GM12878 (cell line): Measurements from ENCODE around the gene MICALL1. TPM values are rescaled to one million over a fixed set of nuclear protein-coding genes. Genes with fewer than 3 reads are reported as not detected.

ENCODE experiments used
- ATAC-seq: fragments of 200-7000 bp; cut with Tn5 transposase; 3 replicates; pipeline ENCODE4 v1.9.1; 2020; ENCODE audit warnings: mild to moderate bottlenecking, moderate library complexity
- BruUV-seq: library from RNA; stranded (reverse); fragments of 400-500 nt; replicated peaks from 2 replicates; lab custom pipeline; 2021; lab: Mats Ljungman, UMichigan
- CTCF ChIA-PET: fragments of 300-600 bp; sonication (Branson Sonifier 250); formaldehyde crosslinking; extraction: SDS; loops from one replicate; lab custom pipeline; 2021; ENCODE audit warnings: inconsistent platforms; lab: Yijun Ruan, JAX
- POLR2A ChIA-PET: fragments of 350-600 bp; formaldehyde crosslinking; extraction: SDS; loops from one replicate; lab custom pipeline; 2021; ENCODE audit warnings: inconsistent platforms; lab: Charles Lee
- RAD21 ChIA-PET: fragments of 300-600 bp; sonication (Branson Sonifier 250); formaldehyde crosslinking; loops from one replicate; lab custom pipeline; 2023; ENCODE audit warnings: antibody characterized with exemption; ENCODE audit not compliant: unreplicated experiment; lab: Charles Lee
- SMC1A ChIA-PET: fragments of 300-600 bp; sonication (Branson Sonifier 250); formaldehyde crosslinking; loops from one replicate; lab custom pipeline; 2023; ENCODE audit not compliant: unreplicated experiment, uncharacterized antibody; lab: Charles Lee
- DNase-seq: peaks from one replicate; pipeline ENCODE4 v3.0.0-alpha.2; 2011; ENCODE audit warnings: low read depth, low spot score
- FAIRE-seq: peaks from 3 replicates; lab custom pipeline; 2011; peaks lifted over from hg19 to GRCh38; lab: Jason Lieb, UNC
- H2AFZ ChIP-seq: 2 replicates; pipeline ENCODE4 v1.6.0; 2011; ENCODE audit warnings: low read depth, low read length, control low read depth; ENCODE audit not compliant: control insufficient read depth
- H3K27ac ChIP-seq: 2 replicates; pipeline ENCODE4 v1.5.1; 2011; ENCODE audit warnings: control low read depth; ENCODE audit not compliant: control insufficient read depth, insufficient read depth
- H3K27me3 ChIP-seq, 2 experiments: replicated peaks in 1 of 2; 2 replicates each; pipeline versions ENCODE4 v1.6.0 to v1.6.1; 2011; ENCODE audit warnings: low read length in 1 of 2; ENCODE audit not compliant: control insufficient read depth in 2 of 2, insufficient read depth in 2 of 2
- H3K36me3 ChIP-seq, 2 experiments: 2 replicates each; pipeline ENCODE4 v1.5.1; 2011; ENCODE audit warnings: low read length in 1 of 2; ENCODE audit not compliant: control insufficient read depth in 2 of 2, insufficient read depth in 2 of 2
- H3K4me1 ChIP-seq: 2 replicates; pipeline ENCODE4 v1.6.1; 2011; ENCODE audit warnings: mild to moderate bottlenecking, low read length, moderate library complexity, mixed read lengths; ENCODE audit not compliant: control insufficient read depth, insufficient read depth
- H3K4me2 ChIP-seq: 2 replicates; pipeline ENCODE4 v1.6.0; 2011; ENCODE audit warnings: control low read depth; ENCODE audit not compliant: control insufficient read depth, insufficient read depth
- H3K4me3 ChIP-seq: fragments of 200-600 bp; sonication (generic); 2 replicates; pipeline ENCODE4 v1.5.1; 2016
- H3K79me2 ChIP-seq: 2 replicates; pipeline ENCODE4 v1.6.0; 2011; ENCODE audit warnings: low read length; ENCODE audit not compliant: control insufficient read depth, insufficient read depth
- H3K9ac ChIP-seq: 2 replicates; pipeline ENCODE4 v1.8.0; 2011; ENCODE audit warnings: low read length, control low read depth, mixed read lengths; ENCODE audit not compliant: control insufficient read depth, insufficient read depth
- H3K9me3 ChIP-seq: replicated peaks from 3 replicates; pipeline ENCODE4 v1.5.1; 2011; ENCODE audit warnings: mild to moderate bottlenecking, low read length; ENCODE audit not compliant: control insufficient read depth, insufficient read depth
- H4K20me1 ChIP-seq: 2 replicates; pipeline ENCODE4 v1.6.0; 2011; ENCODE audit not compliant: control insufficient read depth, insufficient read depth
- BRCA1 ChIP-seq: IDR thresholded peaks from 2 replicates; pipeline ENCODE4 v1.6.1; 2011; ENCODE audit warnings: low read depth, low read length, improper control_type of control experiment
- CHD1 ChIP-seq: IDR thresholded peaks from 2 replicates; pipeline ENCODE4 v1.6.1; 2012; ENCODE audit warnings: low read depth, low read length, improper control_type of control experiment
- E2F8 ChIP-seq: fragments of 450-650 bp; IDR thresholded peaks from 2 replicates; pipeline ENCODE4 v1.6.1; 2018; ENCODE audit warnings: mild to moderate bottlenecking, low read depth, moderate library complexity; ENCODE audit not compliant: partially characterized antibody
- GABPA ChIP-seq: IDR thresholded peaks from 2 replicates; pipeline ENCODE4 v1.6.1; 2014; ENCODE audit warnings: antibody characterized with exemption, low read depth, mild to moderate bottlenecking, inconsistent platforms
- HDGF ChIP-seq: fragments of 450-650 bp; IDR thresholded peaks from 2 replicates; pipeline ENCODE4 v1.6.1; 2016; ENCODE audit warnings: antibody characterized with exemption
- MEF2A ChIP-seq: IDR thresholded peaks from 2 replicates; pipeline ENCODE4 v1.6.1; 2011; ENCODE audit warnings: low read depth, mild to moderate bottlenecking, low read length, moderate library complexity; ENCODE audit not compliant: insufficient read depth
- MLLT1 ChIP-seq: fragments of 450-650 bp; IDR thresholded peaks from 2 replicates; pipeline ENCODE4 v1.6.1; 2016; ENCODE audit warnings: mild to moderate bottlenecking
- MTA3 ChIP-seq: IDR thresholded peaks from 2 replicates; pipeline ENCODE4 v1.6.1; 2012; ENCODE audit warnings: low read length, inconsistent platforms, borderline replicate concordance
- MYC ChIP-seq: IDR thresholded peaks from 2 replicates; pipeline ENCODE4 v1.6.1; 2011; ENCODE audit warnings: mild to moderate bottlenecking, low read length, moderate library complexity, inconsistent platforms; ENCODE audit not compliant: insufficient read depth, insufficient replicate concordance, insufficient read length, severe bottlenecking
- REST ChIP-seq: IDR thresholded peaks from 2 replicates; pipeline ENCODE4 v1.6.1; 2012; ENCODE audit warnings: mild to moderate bottlenecking, low read depth, low read length
- RFX5 ChIP-seq: IDR thresholded peaks from 2 replicates; pipeline ENCODE4 v1.6.1; 2011; ENCODE audit warnings: low read depth, low read length, improper control_type of control experiment
- RUNX3 ChIP-seq: IDR thresholded peaks from 2 replicates; pipeline ENCODE4 v1.6.1; 2012; ENCODE audit warnings: low read length, inconsistent platforms
- SMAD1 ChIP-seq: fragments of 450-650 bp; IDR thresholded peaks from 2 replicates; pipeline ENCODE4 v1.6.1; 2018; ENCODE audit warnings: mild to moderate bottlenecking, low read depth; ENCODE audit not compliant: partially characterized antibody
- SPI1 ChIP-seq: IDR thresholded peaks from 2 replicates; pipeline ENCODE4 v1.6.1; 2011; ENCODE audit warnings: low read depth, mild to moderate bottlenecking, low read length, moderate library complexity, borderline replicate concordance; ENCODE audit not compliant: insufficient read depth
- ZNF274 ChIP-seq: IDR thresholded peaks from one replicate; pipeline ENCODE4 v1.8.0; 2011; ENCODE audit not compliant: insufficient read length, insufficient read depth
- WGBS: methylation state at CpG from one replicate; pipeline ENCODE4 v1.1.6; 2016; ENCODE audit warnings: low lambda C conversion rate; ENCODE audit not compliant: insufficient replicate concordance, insufficient coverage; ENCODE audit errors: missing lambda C conversion rate; 5-methylcytosine and 5-hydroxymethylcytosine counted together
- in situ Hi-C: fragments of 300-500 bp; cut with MboI; formaldehyde crosslinking; loops from 9 replicates; pipeline ENCODE4 v1.14.3; 2018; ENCODE audit warnings: mixed read lengths
- intact Hi-C: fragments of 100-400 bp; cut with micrococcal nuclease; formaldehyde crosslinking; loops from one replicate; pipeline ENCODE4 v1.14.2; 2022; ENCODE audit not compliant: unreplicated experiment
- polyA plus RNA-seq, 11 experiments: library from polyadenylated mRNA; depleted of rRNA in 4 of 11; unstranded in 6 of 11; stranded (reverse) in 5 of 11; fragments of >200 nt; fragmentation: Nextera tagmentation in 4 of 11; fragmentation: Illumina TruSeq in 1 of 11; extraction: Ambion mirVana in 4 of 11; extraction: Trizol in 1 of 11; gene quantifications; 1 replicate in 1 of 11; 2 replicates in 10 of 11; pipeline versions ENCODE4 v1.2.1 to v1.2.3, GENCODE V29; 2011 to 2016; ENCODE audit warnings: inconsistent platforms in 2 of 11, missing spikeins in 2 of 11, low read depth in 1 of 11
- total RNA-seq, 4 experiments: library from RNA; depleted of rRNA in 3 of 4; stranded (reverse); fragments of >200 nt in 3 of 4; fragmentation: Illumina TruSeq in 1 of 4; extraction: Trizol in 1 of 4; gene quantifications; 2 replicates each; pipeline versions ENCODE4 v1.2.1 to v1.2.3, GENCODE V29; 2013 to 2021

Gene MICALL1
- total and polyA plus RNA-seq, 10 of the 15 experiments (the other 5 are each of a cell fraction or from before 2014, with no cell fraction given): 0.72 to 30.7 (median 7.8) TPM

- no peak for TF ChIP-seq RUNX3
- TF ChIP-seq GABPA: no peak
- TF ChIP-seq SMAD1: no peak
- TF ChIP-seq, all 136 proteins: peak for 0
These were observed 25.8 kb downstream of the MICALL1 start (continued) for GRCh38 chr22:37931893-37932389.

- no peak for FAIRE-seq
- intact Hi-C loops (loop anchor here (5.0 to 10.0 kb wide), 3 partner anchors 45 to 398 kb away; no protein-coding TSS in a partner anchor), in situ Hi-C loops (no loop called here)
- ChIA-PET POLR2A (no interaction called here), SMC1A (interaction anchor here (1.0 kb wide), 1 partner anchor 33 kb away, joined by 3 read pairs; no protein-coding TSS in a partner anchor), RAD21 (interaction anchor here (1.0 kb wide), 1 partner anchor 115 kb away, joined by 3 read pairs; no protein-coding TSS in a partner anchor), CTCF (interaction anchor here (0.6 to 3.3 kb wide), 10 partner anchors 18 to 672 kb away, joined by 3 to 13 read pairs (median 3); partner anchors contain the start of gene MICALL1)
- WGBS: 82% methylated on average over 10 of the region's 10 CpGs
- Histone ChIP-seq H3K79me2 (no peaks in the 10 kb centered on the region), H3K27ac (no peak overlapping the region), H2AFZ (no peak overlapping the region), H4K20me1 (no peaks in the 10 kb centered on the region), H3K9me3 (no peaks in the 10 kb centered on the region), H3K4me3 (no peak overlapping the region), H3K4me1 (peaks cover 10% of the 10 kb centered on the region), H3K36me3 (peaks cover 0 to 5% of the 10 kb centered on the region in 2 experiments; a peak in 3 of 4 replicates), H3K27me3 (no peaks in the 10 kb centered on the region), H3K4me2 (no peak overlapping the region), H3K9ac (no peak overlapping the region)
- no peak for ATAC-seq
- no peak for DNase-seq
- BruUV-seq: no TSS peak
- TF ChIP-seq BRCA1: no peak
- no peak for TF ChIP-seq MYC
- TF ChIP-seq RFX5: no peak
- no peak for TF ChIP-seq GABPA
- no peak for TF ChIP-seq MEF2A
- TF ChIP-seq CHD1: no peak
- TF ChIP-seq REST: no peak
- no peak for TF ChIP-seq SPI1
- TF ChIP-seq E2F8: no peak
- no peak for TF ChIP-seq MTA3
- TF ChIP-seq HDGF: no peak
- no peak for TF ChIP-seq ZNF274
- TF ChIP-seq MLLT1: no peak
These were observed 26.3 kb downstream of the MICALL1 start for GRCh38 chr22:37932401-37932800.
